Osteocyte (in vitro differentiated cells): ENCODE data around the gene TGFBR1. TPM values are rescaled to one million over a fixed set of nuclear protein-coding genes. Genes with fewer than 3 reads are reported as not detected.
A peak's percentile ranks its signal among the peaks of the same experiment; 100 is the strongest.

ENCODE experiments used
- DNase-seq: peaks from one replicate; pipeline ENCODE4 v3.0.0; 2021; ENCODE audit warnings: mixed read lengths; ENCODE audit not compliant: unreplicated experiment; ENCODE audit errors: extremely low spot score
- H3K27ac Mint-ChIP-seq: one replicate; pipeline ENCODE4 v1.8.0; 2021; ENCODE audit warnings: mild to moderate bottlenecking, mixed read lengths; ENCODE audit not compliant: unreplicated experiment
- H3K27me3 Mint-ChIP-seq: one replicate; pipeline ENCODE4 v1.8.0; 2021; ENCODE audit warnings: mixed read lengths; ENCODE audit not compliant: unreplicated experiment
- H3K36me3 Mint-ChIP-seq: one replicate; pipeline ENCODE4 v1.8.0; 2021; ENCODE audit warnings: mixed read lengths; ENCODE audit not compliant: unreplicated experiment
- H3K4me1 Mint-ChIP-seq: one replicate; pipeline ENCODE4 v1.8.0; 2021; ENCODE audit warnings: mixed read lengths; ENCODE audit not compliant: unreplicated experiment
- H3K4me3 Mint-ChIP-seq: one replicate; pipeline ENCODE4 v1.8.0; 2021; ENCODE audit warnings: mild to moderate bottlenecking, moderate library complexity, mixed read lengths; ENCODE audit not compliant: unreplicated experiment
- H3K9me3 Mint-ChIP-seq: one replicate; pipeline ENCODE4 v1.8.0; 2021; ENCODE audit warnings: mixed read lengths; ENCODE audit not compliant: unreplicated experiment
- total RNA-seq: library from RNA; stranded (reverse); gene quantifications from 2 replicates; pipeline ENCODE4 v1.2.1, GENCODE V29; 2021
- TF ChIP-seq, protein P1 (sequence below): fragments of 200-600 bp; sonication (generic); IDR thresholded peaks from 2 replicates; pipeline ENCODE4 v1.5.0; 2021; ENCODE audit warnings: antibody characterized with exemption, mild to moderate bottlenecking, moderate library complexity

TGFBR1 gene
- total RNA-seq, 1 donor from 2014 or later: 56.7 TPM

- Mint-ChIP-seq H3K9me3 (no peaks in the 10 kb centered on the region), H3K36me3 (no peaks in the 10 kb centered on the region), H3K4me1 (peaks cover 57% of the 10 kb centered on the region), H3K27me3 (peaks cover under 1% of the 10 kb centered on the region), H3K4me3 (no peak overlapping the region), H3K27ac (peak overlapping the region; percentile 3)
- DNase-seq: no peak
- TF ChIP-seq, protein P1, sequence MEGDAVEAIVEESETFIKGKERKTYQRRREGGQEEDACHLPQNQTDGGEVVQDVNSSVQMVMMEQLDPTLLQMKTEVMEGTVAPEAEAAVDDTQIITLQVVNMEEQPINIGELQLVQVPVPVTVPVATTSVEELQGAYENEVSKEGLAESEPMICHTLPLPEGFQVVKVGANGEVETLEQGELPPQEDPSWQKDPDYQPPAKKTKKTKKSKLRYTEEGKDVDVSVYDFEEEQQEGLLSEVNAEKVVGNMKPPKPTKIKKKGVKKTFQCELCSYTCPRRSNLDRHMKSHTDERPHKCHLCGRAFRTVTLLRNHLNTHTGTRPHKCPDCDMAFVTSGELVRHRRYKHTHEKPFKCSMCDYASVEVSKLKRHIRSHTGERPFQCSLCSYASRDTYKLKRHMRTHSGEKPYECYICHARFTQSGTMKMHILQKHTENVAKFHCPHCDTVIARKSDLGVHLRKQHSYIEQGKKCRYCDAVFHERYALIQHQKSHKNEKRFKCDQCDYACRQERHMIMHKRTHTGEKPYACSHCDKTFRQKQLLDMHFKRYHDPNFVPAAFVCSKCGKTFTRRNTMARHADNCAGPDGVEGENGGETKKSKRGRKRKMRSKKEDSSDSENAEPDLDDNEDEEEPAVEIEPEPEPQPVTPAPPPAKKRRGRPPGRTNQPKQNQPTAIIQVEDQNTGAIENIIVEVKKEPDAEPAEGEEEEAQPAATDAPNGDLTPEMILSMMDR: no peak
Observed at GRCh38 chr9:99071313-99072039, 33.4 kb upstream of the TGFBR1 start.

GRCh38 chr9:99072040-99072394, 32.9 kb upstream of the TGFBR1 start:
- Mint-ChIP-seq H3K36me3 (no peaks in the 10 kb centered on the region), H3K9me3 (no peaks in the 10 kb centered on the region), H3K27ac (no peak overlapping the region), H3K27me3 (peaks cover 5% of the 10 kb centered on the region), H3K4me1 (peaks cover 55% of the 10 kb centered on the region), H3K4me3 (no peak overlapping the region)
- DNase-seq: no peak
- TF ChIP-seq, protein P1: no peak

DNA sequence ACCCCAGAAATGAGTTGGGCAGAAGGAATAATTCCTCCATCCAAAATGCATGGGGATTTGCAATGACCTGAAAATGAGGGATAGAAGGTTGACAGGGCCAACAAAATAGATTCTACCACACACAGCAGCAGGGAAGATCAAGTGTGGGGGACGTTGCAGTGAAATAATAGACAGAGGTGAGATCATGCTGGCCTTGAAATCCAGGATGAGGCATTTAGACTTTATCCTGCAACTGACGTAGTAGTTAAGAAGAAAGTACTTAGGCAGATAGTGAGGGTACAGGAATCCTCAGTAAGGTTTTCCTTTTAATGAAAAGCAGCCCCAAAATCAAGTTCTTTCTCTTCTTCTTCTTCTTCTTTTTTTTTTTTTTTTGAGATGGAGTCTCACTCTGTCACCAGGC, 31.6 kb upstream of the TGFBR1 start:
- no peak for DNase-seq
- TF ChIP-seq, protein P1: no peak
- no peaks in the 10 kb centered on the region for H3K36me3 Mint-ChIP-seq
- peaks cover 7% of the 10 kb centered on the region for H3K27me3 Mint-ChIP-seq
- no peaks in the 10 kb centered on the region for H3K9me3 Mint-ChIP-seq
- H3K4me1 Mint-ChIP-seq: peaks cover 56% of the 10 kb centered on the region
- H3K4me3 Mint-ChIP-seq: no peak overlapping the region
- H3K27ac Mint-ChIP-seq: no peak overlapping the region

DNA sequence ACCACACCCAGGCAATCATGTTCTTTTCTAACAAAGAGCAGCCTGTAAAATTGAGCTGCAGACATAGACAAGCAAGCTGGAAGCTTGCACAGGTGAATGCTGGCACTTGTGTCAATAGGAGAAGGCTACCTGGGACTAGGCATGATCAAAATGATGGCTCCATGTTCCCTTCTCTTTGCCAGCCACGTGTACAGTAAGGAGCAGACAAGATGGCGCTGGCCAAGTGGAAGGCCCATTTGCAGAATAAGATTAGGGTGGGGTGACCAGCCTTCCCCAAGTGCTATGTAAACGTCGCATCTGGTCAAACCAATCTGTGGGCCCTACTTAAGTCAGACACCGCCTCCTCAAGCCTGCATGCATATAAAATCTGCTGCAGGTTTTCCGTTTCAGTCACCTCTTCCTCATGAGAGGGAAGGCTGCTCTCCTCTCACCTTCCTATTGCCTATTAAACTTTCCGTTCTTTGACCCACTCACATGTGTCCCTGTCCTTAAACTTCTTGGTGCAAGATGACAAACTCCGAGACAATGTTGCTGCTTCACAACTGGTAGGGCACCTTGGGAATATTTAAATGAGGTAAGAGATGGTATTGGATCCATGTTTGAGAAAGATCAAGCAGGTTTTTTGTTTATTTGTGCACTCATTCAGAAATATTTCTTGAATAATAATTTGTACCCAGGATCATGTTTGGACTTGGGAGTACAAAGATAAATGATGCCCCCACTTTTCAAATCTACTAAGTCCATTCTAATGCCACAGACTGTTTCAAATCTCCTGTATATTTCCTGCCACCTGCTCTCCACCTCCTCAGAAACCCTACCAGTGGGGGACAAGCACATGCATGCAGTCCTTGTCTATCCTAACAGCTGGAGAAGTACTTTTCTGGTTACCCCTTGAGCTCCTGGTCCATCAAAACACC, 30.7 kb upstream of the TGFBR1 start:
- TF ChIP-seq, protein P1: no peak
- Mint-ChIP-seq H3K27ac (no peak overlapping the region), H3K4me3 (no peak overlapping the region), H3K9me3 (no peaks in the 10 kb centered on the region), H3K36me3 (no peaks in the 10 kb centered on the region), H3K27me3 (peaks cover 7% of the 10 kb centered on the region), H3K4me1 (peaks cover 61% of the 10 kb centered on the region)
- no peak for DNase-seq

DNA sequence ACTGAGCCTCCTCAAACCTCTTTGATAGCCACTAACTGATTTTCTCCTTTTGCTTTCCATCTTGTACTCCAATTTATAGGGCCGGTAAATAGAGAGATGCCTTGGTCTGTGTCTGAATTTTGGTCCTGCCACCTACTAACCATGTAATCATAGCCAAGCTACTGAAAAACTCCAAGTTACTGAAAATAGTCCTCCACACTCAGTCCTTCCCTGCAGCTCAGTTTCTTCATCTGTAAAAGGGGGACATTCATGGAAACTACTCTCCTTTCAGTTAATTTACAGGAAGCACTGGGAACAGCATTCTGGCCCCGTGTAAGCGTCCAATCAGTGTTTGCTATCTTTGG, 30.0 kb upstream of the TGFBR1 start:
- Mint-ChIP-seq H3K4me3 (no peak overlapping the region), H3K27ac (no peak overlapping the region), H3K36me3 (no peaks in the 10 kb centered on the region), H3K9me3 (no peaks in the 10 kb centered on the region), H3K27me3 (peaks cover 7% of the 10 kb centered on the region), H3K4me1 (peaks cover 55% of the 10 kb centered on the region)
- TF ChIP-seq, protein P1: no peak
- no peak for DNase-seq
